ENCODE measurements around the gene ANXA8L1. TPM values are rescaled to one million over a fixed set of nuclear protein-coding genes. Genes with fewer than 3 reads are reported as not detected.
"Not testable (repeated sequence)": the region's sequence is repeated elsewhere in the genome, so short reads cannot be mapped to it uniquely, and the experiment has no call there.

ANXA8L1 gene
- total RNA-seq, 1 experiment from 2014 or later: 53.2 TPM

GRCh38 chr10:46397767-46398166 lies 22.2 kb downstream of the ANXA8L1 start:
- DNase-seq (ENCODE audit: low spot score): not testable (repeated sequence)

GRCh38 chr10:46398212-46398886 lies 22.8 kb downstream of the ANXA8L1 start:
- peak; percentile 35 for DNase-seq (ENCODE audit: low spot score)

GRCh38 chr10:46409556-46409955 lies 34.0 kb downstream of the ANXA8L1 start:
- DNase-seq (ENCODE audit: low spot score): not testable (repeated sequence)

- DNase-seq (ENCODE audit: low spot score): not testable (repeated sequence)
Measured at GRCh38 chr10:46411123-46411522, 35.5 kb downstream of the ANXA8L1 start.

- DNase-seq (ENCODE audit: low spot score): not testable (repeated sequence)
Measured at GRCh38 chr10:46412665-46413064, 37.1 kb downstream of the ANXA8L1 start.

- DNase-seq (ENCODE audit: low spot score): not testable (repeated sequence)
Measured at GRCh38 chr10:46415291-46415690, 39.7 kb downstream of the ANXA8L1 start.

GRCh38 chr10:46418283-46418682 lies 42.7 kb downstream of the ANXA8L1 start:
- not testable (repeated sequence) for DNase-seq (ENCODE audit: low spot score)

- not testable (repeated sequence) for DNase-seq (ENCODE audit: low spot score)
Measured at GRCh38 chr10:46419570-46420379, 44.2 kb downstream of the ANXA8L1 start.

- DNase-seq (ENCODE audit: low spot score): not testable (repeated sequence)
Measured at GRCh38 chr10:46423550-46423949, 48.0 kb downstream of the ANXA8L1 start.

- not testable (repeated sequence) for DNase-seq (ENCODE audit: low spot score)
Measured at GRCh38 chr10:46440942-46441341, 65.4 kb downstream of the ANXA8L1 start.

Other genes with a start within 250 kb of the ANXA8L1 start
- 1.8 TPM in 1 of 2 replicates, not detected in the other for gene ANTXRL, start 88.8 kb upstream of the ANXA8L1 start, total RNA-seq (2014; rRNA removed; shearing (Covaris generic))
- gene NPY4R, start 90.2 kb downstream of the ANXA8L1 start, total RNA-seq (2014; rRNA removed; shearing (Covaris generic)): 0.09 and 0.17 TPM in 2 replicates
- gene GPRIN2, start 180.9 kb downstream of the ANXA8L1 start, total RNA-seq (2014; rRNA removed; shearing (Covaris generic)): not detected in 2 replicates
- not detected in 2 replicates for gene SYT15, start 203.4 kb downstream of the ANXA8L1 start, total RNA-seq (2014; rRNA removed; shearing (Covaris generic))

Data from A172 (cell line).